ENCODE data around the gene DSCAML1. TPM values are rescaled to one million over a fixed set of nuclear protein-coding genes. Genes with fewer than 3 reads are reported as not detected.
"Not testable (repeated sequence)": the region's sequence is repeated elsewhere in the genome, so short reads cannot be mapped to it uniquely, and the experiment has no call there.

The DSCAML1 gene
- total RNA-seq, 1 donor from 2014 or later: 0.89 TPM

GRCh38 chr11:117794772-117795629 lies 2.0 kb downstream of the DSCAML1 start:
- DNase-seq: no peak

- DNase-seq: no peak
These were observed 2.9 kb downstream of the DSCAML1 start for GRCh38 chr11:117794135-117794534.

- DNase-seq: no peak
These were observed 3.4 kb downstream of the DSCAML1 start for GRCh38 chr11:117793583-117793982.

- DNase-seq: no peak
These were observed 4.0 kb downstream of the DSCAML1 start for GRCh38 chr11:117792992-117793391.

- DNase-seq: no peak
These were observed 4.8 kb downstream of the DSCAML1 start for GRCh38 chr11:117792241-117792640.

GRCh38 chr11:117790279-117790678 lies 6.7 kb downstream of the DSCAML1 start:
- peak; percentile 89 for DNase-seq

GRCh38 chr11:117789241-117789640 lies 7.8 kb downstream of the DSCAML1 start:
- no peak for DNase-seq

GRCh38 chr11:117786135-117786870 lies 10.7 kb downstream of the DSCAML1 start:
- no peak for DNase-seq

GRCh38 chr11:117782101-117782500 lies 14.9 kb downstream of the DSCAML1 start:
- DNase-seq: no peak

- no peak for DNase-seq
These were observed 15.4 kb downstream of the DSCAML1 start for GRCh38 chr11:117781627-117782026.

- DNase-seq: no peak
These were observed 16.6 kb downstream of the DSCAML1 start for GRCh38 chr11:117780456-117780855.

- DNase-seq: no peak
These were observed 22.5 kb downstream of the DSCAML1 start for GRCh38 chr11:117774553-117774952.

- DNase-seq: peak; percentile 19
These were observed 24.7 kb downstream of the DSCAML1 start for GRCh38 chr11:117772360-117772759.

- DNase-seq: no peak
These were observed 25.2 kb downstream of the DSCAML1 start for GRCh38 chr11:117771841-117772240.

- no peak for DNase-seq
These were observed 25.8 kb downstream of the DSCAML1 start for GRCh38 chr11:117771197-117771596.

- no peak for DNase-seq
These were observed 27.0 kb downstream of the DSCAML1 start for GRCh38 chr11:117770061-117770460.

- no peak for DNase-seq
These were observed 27.5 kb downstream of the DSCAML1 start for GRCh38 chr11:117769533-117769932.

GRCh38 chr11:117768506-117768905 lies 28.5 kb downstream of the DSCAML1 start:
- no peak for DNase-seq

GRCh38 chr11:117767071-117767470 lies 29.9 kb downstream of the DSCAML1 start:
- DNase-seq: no peak

GRCh38 chr11:117766576-117766975 lies 30.4 kb downstream of the DSCAML1 start:
- DNase-seq: no peak

GRCh38 chr11:117766026-117766425 lies 31.0 kb downstream of the DSCAML1 start:
- DNase-seq: no peak

GRCh38 chr11:117765068-117765467 lies 31.9 kb downstream of the DSCAML1 start:
- DNase-seq: no peak

- DNase-seq: not testable (repeated sequence)
These were observed 33.6 kb downstream of the DSCAML1 start for GRCh38 chr11:117763465-117763864.

GRCh38 chr11:117761993-117762392 lies 35.0 kb downstream of the DSCAML1 start:
- no peak for DNase-seq

All from skin of body (tissue), 2 donors.